Measurements from ENCODE around the gene SULT1A2.

DNA sequence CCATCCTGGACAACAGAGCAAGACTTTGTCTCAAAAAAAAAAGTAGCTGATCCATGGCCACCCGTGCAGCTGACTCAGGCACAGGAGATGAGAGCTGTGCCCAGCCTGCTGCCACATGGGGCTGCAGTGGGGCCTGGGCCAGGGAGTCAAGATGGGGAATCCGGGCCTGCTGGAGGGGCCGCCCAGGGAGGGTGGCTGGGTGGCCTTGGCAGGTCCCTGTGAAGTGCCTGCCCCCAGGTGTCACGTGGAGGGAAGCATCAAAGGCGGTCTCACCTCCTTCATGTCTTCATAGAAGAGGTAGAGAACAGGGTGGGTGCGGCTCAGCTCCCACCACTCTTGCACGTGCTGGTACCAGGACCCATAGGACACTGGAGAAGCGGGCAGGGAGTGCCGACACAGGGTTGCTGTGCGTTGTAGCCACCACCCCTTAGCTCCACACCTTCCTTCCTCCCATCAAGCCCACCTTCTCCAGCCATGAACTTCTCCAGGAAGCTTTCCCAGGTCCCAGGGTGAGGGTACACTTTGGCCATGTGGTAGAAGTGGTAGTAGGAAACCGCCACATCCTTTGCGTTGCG lies 3.8 kb downstream of the SULT1A2 start:
- TF ChIP-seq CTCF (conservative IDR thresholded peaks at IDR 0.05) (no peak), EZH2 (IDR thresholded peaks at IDR 0.05; ENCODE audit: low read depth) (no peak)

Measured in PC-9 (cell line).